PC-3 (cell line): ENCODE measurements around the gene COL6A1.

Source experiments
- CTCF ChIP-seq: fragments of 300-600 bp; sonication (generic); conservative IDR thresholded peaks from 2 replicates; pipeline ENCODE4 v1.5.1; 2017; ENCODE audit warnings: antibody characterized with exemption, low read depth, mild to moderate bottlenecking, low read length
- EZH2 ChIP-seq: fragments of 300-600 bp; sonication (generic); IDR thresholded peaks from one replicate; pipeline ENCODE4 v1.6.1; 2017; ENCODE audit warnings: antibody characterized with exemption, mild to moderate bottlenecking, low read length; ENCODE audit not compliant: unreplicated experiment

GRCh38 chr21:46004168-46004861 is 22.7 kb downstream of the COL6A1 start:
- TF ChIP-seq CTCF = no peak
- TF ChIP-seq EZH2 = no peak
